ENCODE data around the gene ZBTB25.

Gene ZBTB25

DNA sequence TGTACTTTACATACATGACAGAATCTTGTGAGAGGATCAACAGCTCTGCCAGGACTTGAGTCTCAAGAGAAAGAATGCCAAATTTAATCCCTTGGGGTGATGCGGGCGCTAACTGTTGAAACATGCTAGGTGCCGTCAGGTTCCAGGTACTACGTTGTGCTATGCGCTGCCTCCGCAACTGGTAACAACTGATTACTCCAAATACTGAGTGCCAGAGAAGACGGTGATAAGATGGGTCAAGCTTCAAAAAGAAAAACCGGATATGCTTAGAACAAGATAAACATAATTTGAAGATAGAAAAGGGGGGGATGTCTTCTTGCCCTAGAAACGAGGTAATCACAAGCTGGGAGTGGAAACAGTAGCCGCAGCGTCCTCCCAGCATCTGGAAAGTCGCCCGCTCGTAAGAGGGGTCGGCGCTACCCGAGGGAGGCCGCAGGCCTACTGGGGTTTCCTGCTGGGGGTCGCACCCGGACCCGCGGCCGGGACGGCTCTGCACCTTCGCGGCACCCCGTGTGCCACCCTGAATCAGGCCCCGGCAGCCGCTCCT lies 678 bp downstream of the ZBTB25 start:
- Mint-ChIP-seq H3K36me3 (peaks cover 11% of the 10 kb centered on the region), H3K4me1 (peaks cover 69% of the 10 kb centered on the region), H3K9me3 (no peaks in the 10 kb centered on the region), H3K27ac (peak overlapping the region; percentile 100), H3K27me3 (no peaks in the 10 kb centered on the region), H3K4me3 (peak overlapping the region; percentile 100)

DNA sequence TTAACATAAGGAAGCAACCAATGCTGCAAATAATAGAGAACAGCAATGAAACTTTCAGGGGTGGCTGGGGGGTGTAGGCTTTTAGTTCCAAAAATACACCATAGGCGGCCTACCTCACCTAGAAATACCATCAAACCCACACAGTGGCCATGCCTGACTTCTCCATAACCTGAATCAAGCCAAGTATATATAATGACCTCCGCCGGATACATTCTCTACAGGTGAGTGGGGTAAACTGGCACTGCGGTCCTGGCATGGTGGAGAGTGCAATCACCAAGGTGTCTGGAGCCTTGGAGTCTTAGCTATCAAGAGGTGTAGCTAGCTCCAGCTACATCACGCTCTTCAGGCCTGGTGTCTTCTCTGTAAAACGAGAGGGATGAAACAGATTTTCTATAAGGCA lies 1.2 kb downstream of the ZBTB25 start:
- Mint-ChIP-seq H3K4me1 (peaks cover 69% of the 10 kb centered on the region), H3K36me3 (peaks cover 14% of the 10 kb centered on the region), H3K9me3 (no peaks in the 10 kb centered on the region), H3K4me3 (peak overlapping the region; percentile 100), H3K27ac (peak overlapping the region; percentile 100), H3K27me3 (no peaks in the 10 kb centered on the region)

DNA sequence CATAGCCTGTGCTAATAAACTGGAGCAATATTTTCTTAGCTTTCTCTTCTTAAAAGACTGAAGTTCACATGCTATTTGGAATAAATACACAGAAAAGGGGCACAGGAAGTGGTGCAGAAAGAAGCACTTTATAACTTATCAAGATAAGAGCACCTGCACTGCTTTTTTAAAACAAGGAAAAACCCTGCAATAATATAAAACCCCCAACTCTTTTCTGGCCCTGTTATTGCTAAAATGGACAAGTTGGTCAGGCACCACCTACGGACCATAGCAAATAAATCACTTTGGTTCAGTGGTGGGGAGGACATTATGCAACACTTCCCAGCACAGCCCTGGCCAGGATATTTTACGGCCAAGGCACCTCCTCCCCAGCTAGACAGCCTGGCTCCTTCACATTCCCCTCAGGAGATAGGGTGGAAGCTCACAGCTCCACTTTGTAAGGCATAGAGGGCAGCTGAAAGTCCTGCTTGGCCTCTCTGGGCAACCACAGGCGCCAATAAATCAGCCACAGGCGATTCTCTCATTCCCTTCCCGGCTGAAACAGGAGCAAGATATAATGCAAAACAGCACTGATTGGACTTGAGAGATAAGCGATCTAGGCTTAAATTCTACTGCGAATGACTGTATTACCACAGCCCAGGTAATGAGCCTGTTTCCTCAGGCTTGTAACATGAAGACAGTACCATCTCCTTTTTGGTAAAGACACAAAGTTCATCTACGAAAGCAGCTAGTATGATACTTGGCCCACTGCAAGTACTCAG lies 2.0 kb downstream of the ZBTB25 start:
- Mint-ChIP-seq H3K27me3 (no peaks in the 10 kb centered on the region), H3K4me1 (peaks cover 67% of the 10 kb centered on the region), H3K4me3 (peak overlapping the region; percentile 100), H3K9me3 (no peaks in the 10 kb centered on the region), H3K27ac (peak overlapping the region; percentile 100), H3K36me3 (peaks cover 15% of the 10 kb centered on the region)

GRCh38 chr14:64500088-64500487 lies 3.5 kb downstream of the ZBTB25 start:
- H3K4me3 Mint-ChIP-seq = peak overlapping the region; percentile 100
- no peaks in the 10 kb centered on the region for H3K9me3 Mint-ChIP-seq
- peaks cover 69% of the 10 kb centered on the region for H3K4me1 Mint-ChIP-seq
- H3K27ac Mint-ChIP-seq = peak overlapping the region; percentile 96
- H3K36me3 Mint-ChIP-seq = peaks cover 12% of the 10 kb centered on the region
- H3K27me3 Mint-ChIP-seq = no peaks in the 10 kb centered on the region

DNA sequence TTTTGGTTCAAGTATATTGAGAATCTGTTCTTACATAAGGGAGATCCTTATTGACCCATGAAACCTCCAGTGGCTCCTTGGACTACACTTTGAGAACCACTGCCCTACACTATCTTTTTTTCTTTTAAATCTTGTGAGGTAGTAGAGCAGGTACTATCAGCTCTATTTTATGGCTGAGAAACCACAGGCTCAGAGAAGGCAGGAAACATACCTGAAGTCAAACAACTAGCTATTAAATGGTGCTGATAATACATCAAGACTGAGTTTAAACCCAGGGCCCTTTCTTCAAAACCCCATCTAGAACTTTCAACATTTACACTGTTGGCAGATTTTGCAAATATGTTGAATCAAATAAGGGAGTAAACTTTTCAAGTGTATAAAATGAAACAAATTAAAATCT lies 6.9 kb downstream of the ZBTB25 start:
- Mint-ChIP-seq H3K27me3 (no peaks in the 10 kb centered on the region), H3K9me3 (no peaks in the 10 kb centered on the region), H3K27ac (peak overlapping the region; percentile 78), H3K4me3 (peak overlapping the region; percentile 28), H3K4me1 (peaks cover 89% of the 10 kb centered on the region), H3K36me3 (peaks cover 17% of the 10 kb centered on the region)

- peak overlapping the region; percentile 17 for H3K27ac Mint-ChIP-seq
- H3K4me3 Mint-ChIP-seq = no peak overlapping the region
- H3K9me3 Mint-ChIP-seq = no peaks in the 10 kb centered on the region
- H3K27me3 Mint-ChIP-seq = no peaks in the 10 kb centered on the region
- H3K36me3 Mint-ChIP-seq = peaks cover 22% of the 10 kb centered on the region
- peaks cover 89% of the 10 kb centered on the region for H3K4me1 Mint-ChIP-seq
Observed at GRCh38 chr14:64495252-64495651, 8.4 kb downstream of the ZBTB25 start.

GRCh38 chr14:64493455-64493854 lies 10.2 kb downstream of the ZBTB25 start:
- H3K27ac Mint-ChIP-seq = peak overlapping the region; percentile 79
- peaks cover 21% of the 10 kb centered on the region for H3K36me3 Mint-ChIP-seq
- peaks cover 75% of the 10 kb centered on the region for H3K4me1 Mint-ChIP-seq
- H3K4me3 Mint-ChIP-seq = peak overlapping the region; percentile 62
- no peaks in the 10 kb centered on the region for H3K9me3 Mint-ChIP-seq
- no peaks in the 10 kb centered on the region for H3K27me3 Mint-ChIP-seq

DNA sequence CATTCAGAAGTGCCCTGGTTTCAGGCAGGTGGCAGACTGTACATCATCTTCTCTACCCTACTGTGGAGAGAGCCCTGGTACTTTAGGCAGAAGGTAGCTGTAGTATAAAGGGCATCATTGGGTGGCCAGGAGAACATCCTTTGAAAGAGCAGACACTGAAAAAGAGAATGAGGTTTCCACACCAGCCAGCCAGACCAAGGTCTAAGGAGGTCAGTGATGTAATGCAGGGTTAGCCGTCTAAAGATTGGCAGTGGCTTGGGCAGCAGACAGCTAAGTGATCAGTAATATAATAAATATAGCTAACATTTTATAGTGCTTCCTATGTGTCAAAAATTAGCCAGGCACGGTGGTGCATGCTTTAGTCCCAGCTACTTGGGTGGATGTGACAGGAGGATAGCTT lies 12.0 kb downstream of the ZBTB25 start:
- Mint-ChIP-seq H3K4me3 (no peak overlapping the region), H3K36me3 (peaks cover 20% of the 10 kb centered on the region), H3K27ac (no peak overlapping the region), H3K9me3 (no peaks in the 10 kb centered on the region), H3K27me3 (no peaks in the 10 kb centered on the region), H3K4me1 (peaks cover 66% of the 10 kb centered on the region)

DNA sequence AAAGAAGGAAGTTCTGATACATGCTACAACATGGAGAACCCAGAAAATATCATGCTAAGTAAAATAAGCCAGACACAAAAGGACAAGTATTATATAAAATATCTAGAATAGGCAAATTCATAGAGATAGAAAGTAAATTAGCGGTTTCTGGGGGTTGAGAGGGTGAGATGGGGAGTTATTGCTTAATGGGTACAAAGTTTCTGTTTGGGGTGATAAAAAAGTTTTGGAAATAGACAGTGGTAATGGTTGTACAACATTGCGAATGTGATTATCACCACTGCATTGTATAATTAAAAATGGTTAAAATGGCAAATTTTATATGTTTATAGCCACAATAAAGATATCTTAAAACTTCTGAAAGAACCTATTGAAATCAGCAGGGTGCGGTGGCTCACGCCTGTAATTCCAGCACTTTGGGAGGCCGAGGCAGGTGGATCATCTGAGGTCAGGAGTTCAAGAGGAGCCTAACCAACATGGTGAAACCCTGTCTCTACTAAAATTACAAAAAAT lies 15.0 kb downstream of the ZBTB25 start:
- Mint-ChIP-seq H3K27me3 (no peaks in the 10 kb centered on the region), H3K4me1 (peaks cover 45% of the 10 kb centered on the region), H3K9me3 (no peaks in the 10 kb centered on the region), H3K4me3 (no peak overlapping the region), H3K27ac (peak overlapping the region; percentile 84), H3K36me3 (peaks cover 16% of the 10 kb centered on the region)

- Mint-ChIP-seq H3K4me1 (peaks cover 14% of the 10 kb centered on the region), H3K27me3 (no peaks in the 10 kb centered on the region), H3K4me3 (no peak overlapping the region), H3K36me3 (peaks cover 7% of the 10 kb centered on the region), H3K9me3 (no peaks in the 10 kb centered on the region), H3K27ac (no peak overlapping the region)
Observed at GRCh38 chr14:64478634-64479250, 24.9 kb downstream of the ZBTB25 start.

GRCh38 chr14:64476438-64476837 lies 27.2 kb downstream of the ZBTB25 start:
- Mint-ChIP-seq H3K27ac (peak overlapping the region; percentile 23), H3K9me3 (no peaks in the 10 kb centered on the region), H3K4me1 (peaks cover 18% of the 10 kb centered on the region), H3K4me3 (no peak overlapping the region), H3K27me3 (no peaks in the 10 kb centered on the region), H3K36me3 (peaks cover 7% of the 10 kb centered on the region)

- Mint-ChIP-seq H3K4me3 (no peak overlapping the region), H3K27ac (no peak overlapping the region)
Observed at GRCh38 chr14:64475585-64476273, 27.9 kb downstream of the ZBTB25 start.

DNA sequence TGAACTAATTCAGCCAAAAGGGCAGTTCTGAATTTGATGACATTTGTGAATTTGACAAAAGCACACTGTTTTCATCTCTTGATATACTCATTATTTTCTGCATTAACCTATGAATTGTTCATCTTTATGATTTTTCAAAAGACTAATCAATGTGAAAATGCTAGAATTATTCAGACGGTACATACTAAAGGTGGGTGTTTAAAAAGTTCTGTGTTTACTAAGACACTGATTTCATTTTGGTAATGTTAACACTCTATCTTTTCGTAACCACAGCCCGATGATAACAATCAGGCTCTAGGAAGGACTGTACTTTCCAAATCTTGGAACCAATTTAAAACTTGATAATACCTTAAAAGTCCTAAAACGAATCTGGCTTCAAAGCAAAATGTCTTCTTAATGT lies 28.9 kb downstream of the ZBTB25 start:
- Mint-ChIP-seq H3K4me3 (no peak overlapping the region), H3K27ac (no peak overlapping the region), H3K4me1 (peaks cover 19% of the 10 kb centered on the region)

More at GRCh38 chr14:64475585-64476273, 27.9 kb downstream of the ZBTB25 start:
- H3K4me1 Mint-ChIP-seq = peaks cover 18% of the 10 kb centered on the region
- no peaks in the 10 kb centered on the region for H3K27me3 Mint-ChIP-seq
- H3K36me3 Mint-ChIP-seq = peaks cover 7% of the 10 kb centered on the region
- H3K9me3 Mint-ChIP-seq = no peaks in the 10 kb centered on the region

GRCh38 chr14:64474041-64474440 lies 29.6 kb downstream of the ZBTB25 start:
- Mint-ChIP-seq H3K4me3 (no peak overlapping the region), H3K27me3 (no peaks in the 10 kb centered on the region), H3K27ac (no peak overlapping the region), H3K36me3 (peaks cover 4% of the 10 kb centered on the region), H3K4me1 (peaks cover 24% of the 10 kb centered on the region), H3K9me3 (no peaks in the 10 kb centered on the region)

More for the DNA sequence above, 28.9 kb downstream of the ZBTB25 start:
- no peaks in the 10 kb centered on the region for H3K9me3 Mint-ChIP-seq
- no peaks in the 10 kb centered on the region for H3K27me3 Mint-ChIP-seq
- peaks cover 5% of the 10 kb centered on the region for H3K36me3 Mint-ChIP-seq

DNA sequence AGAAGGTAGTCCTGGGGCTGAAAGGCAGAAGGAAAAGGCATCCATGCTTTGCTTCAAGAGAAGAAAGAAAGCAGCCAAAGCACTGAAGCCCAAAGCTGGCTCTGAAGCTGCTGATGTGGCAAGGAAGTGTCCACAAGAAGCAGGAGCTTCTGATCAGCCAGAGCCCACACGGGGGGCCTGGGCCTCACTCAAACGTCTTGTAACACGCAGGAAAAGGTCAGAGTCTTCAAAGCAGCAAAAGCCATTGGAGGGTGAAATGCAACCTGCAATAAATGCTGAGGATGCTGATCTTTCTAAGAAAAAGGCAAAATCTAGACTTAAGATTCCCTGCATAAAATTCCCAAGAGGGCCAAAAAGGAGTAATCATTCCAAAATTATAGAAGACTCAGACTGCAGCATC lies 35.2 kb downstream of the ZBTB25 start:
- Mint-ChIP-seq H3K4me1 (peaks cover 47% of the 10 kb centered on the region), H3K27ac (no peak overlapping the region), H3K4me3 (no peak overlapping the region)

More for the DNA sequence above, 35.2 kb downstream of the ZBTB25 start:
- H3K36me3 Mint-ChIP-seq = no peaks in the 10 kb centered on the region
- H3K27me3 Mint-ChIP-seq = no peaks in the 10 kb centered on the region
- H3K9me3 Mint-ChIP-seq = no peaks in the 10 kb centered on the region
